ENCODE results near the gene RFTN1. TPM values are rescaled to one million over a fixed set of nuclear protein-coding genes. Genes with fewer than 3 reads are reported as not detected.

The RFTN1 gene
- total and polyA plus RNA-seq, 2 experiments from 2014 or later, result 3.3 to 7.2 TPM

DNA sequence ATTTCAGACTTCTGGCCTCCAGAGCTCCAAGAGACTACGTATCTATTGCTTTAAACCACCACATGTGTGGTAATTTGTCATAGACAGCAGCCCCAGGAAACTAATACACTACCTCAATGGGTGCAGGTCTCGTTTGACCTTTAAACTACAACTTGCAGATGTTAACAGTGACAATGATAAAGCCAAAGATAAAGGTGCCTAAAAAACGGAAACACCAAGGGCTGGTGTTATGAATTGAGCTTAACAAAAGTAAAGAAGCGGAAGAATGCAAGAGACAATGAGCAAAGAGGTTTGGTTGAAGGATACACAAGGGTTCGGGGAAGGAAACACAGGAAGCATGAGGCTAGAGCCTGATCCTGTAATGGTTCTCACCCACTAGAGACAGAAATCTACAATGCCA lies 50.8 kb downstream of the RFTN1 start:
- no peaks in the 10 kb centered on the region for H3K9me3 Mint-ChIP-seq
- no peak overlapping the region for H3K4me3 Mint-ChIP-seq
- no peak overlapping the region for H3K27ac Mint-ChIP-seq
- no peaks in the 10 kb centered on the region for H3K27me3 ChIP-seq (ENCODE audit: insufficient read depth)
- no peak overlapping the region for H3K4me2 ChIP-seq
- no peak overlapping the region for H2AFZ ChIP-seq
- H3K4me1 Mint-ChIP-seq, result peaks cover 6% of the 10 kb centered on the region
- no peak for TF ChIP-seq JUNB (IDR thresholded peaks at IDR 0.05; ENCODE audit: unreplicated experiment)
- TF ChIP-seq, protein P1, sequence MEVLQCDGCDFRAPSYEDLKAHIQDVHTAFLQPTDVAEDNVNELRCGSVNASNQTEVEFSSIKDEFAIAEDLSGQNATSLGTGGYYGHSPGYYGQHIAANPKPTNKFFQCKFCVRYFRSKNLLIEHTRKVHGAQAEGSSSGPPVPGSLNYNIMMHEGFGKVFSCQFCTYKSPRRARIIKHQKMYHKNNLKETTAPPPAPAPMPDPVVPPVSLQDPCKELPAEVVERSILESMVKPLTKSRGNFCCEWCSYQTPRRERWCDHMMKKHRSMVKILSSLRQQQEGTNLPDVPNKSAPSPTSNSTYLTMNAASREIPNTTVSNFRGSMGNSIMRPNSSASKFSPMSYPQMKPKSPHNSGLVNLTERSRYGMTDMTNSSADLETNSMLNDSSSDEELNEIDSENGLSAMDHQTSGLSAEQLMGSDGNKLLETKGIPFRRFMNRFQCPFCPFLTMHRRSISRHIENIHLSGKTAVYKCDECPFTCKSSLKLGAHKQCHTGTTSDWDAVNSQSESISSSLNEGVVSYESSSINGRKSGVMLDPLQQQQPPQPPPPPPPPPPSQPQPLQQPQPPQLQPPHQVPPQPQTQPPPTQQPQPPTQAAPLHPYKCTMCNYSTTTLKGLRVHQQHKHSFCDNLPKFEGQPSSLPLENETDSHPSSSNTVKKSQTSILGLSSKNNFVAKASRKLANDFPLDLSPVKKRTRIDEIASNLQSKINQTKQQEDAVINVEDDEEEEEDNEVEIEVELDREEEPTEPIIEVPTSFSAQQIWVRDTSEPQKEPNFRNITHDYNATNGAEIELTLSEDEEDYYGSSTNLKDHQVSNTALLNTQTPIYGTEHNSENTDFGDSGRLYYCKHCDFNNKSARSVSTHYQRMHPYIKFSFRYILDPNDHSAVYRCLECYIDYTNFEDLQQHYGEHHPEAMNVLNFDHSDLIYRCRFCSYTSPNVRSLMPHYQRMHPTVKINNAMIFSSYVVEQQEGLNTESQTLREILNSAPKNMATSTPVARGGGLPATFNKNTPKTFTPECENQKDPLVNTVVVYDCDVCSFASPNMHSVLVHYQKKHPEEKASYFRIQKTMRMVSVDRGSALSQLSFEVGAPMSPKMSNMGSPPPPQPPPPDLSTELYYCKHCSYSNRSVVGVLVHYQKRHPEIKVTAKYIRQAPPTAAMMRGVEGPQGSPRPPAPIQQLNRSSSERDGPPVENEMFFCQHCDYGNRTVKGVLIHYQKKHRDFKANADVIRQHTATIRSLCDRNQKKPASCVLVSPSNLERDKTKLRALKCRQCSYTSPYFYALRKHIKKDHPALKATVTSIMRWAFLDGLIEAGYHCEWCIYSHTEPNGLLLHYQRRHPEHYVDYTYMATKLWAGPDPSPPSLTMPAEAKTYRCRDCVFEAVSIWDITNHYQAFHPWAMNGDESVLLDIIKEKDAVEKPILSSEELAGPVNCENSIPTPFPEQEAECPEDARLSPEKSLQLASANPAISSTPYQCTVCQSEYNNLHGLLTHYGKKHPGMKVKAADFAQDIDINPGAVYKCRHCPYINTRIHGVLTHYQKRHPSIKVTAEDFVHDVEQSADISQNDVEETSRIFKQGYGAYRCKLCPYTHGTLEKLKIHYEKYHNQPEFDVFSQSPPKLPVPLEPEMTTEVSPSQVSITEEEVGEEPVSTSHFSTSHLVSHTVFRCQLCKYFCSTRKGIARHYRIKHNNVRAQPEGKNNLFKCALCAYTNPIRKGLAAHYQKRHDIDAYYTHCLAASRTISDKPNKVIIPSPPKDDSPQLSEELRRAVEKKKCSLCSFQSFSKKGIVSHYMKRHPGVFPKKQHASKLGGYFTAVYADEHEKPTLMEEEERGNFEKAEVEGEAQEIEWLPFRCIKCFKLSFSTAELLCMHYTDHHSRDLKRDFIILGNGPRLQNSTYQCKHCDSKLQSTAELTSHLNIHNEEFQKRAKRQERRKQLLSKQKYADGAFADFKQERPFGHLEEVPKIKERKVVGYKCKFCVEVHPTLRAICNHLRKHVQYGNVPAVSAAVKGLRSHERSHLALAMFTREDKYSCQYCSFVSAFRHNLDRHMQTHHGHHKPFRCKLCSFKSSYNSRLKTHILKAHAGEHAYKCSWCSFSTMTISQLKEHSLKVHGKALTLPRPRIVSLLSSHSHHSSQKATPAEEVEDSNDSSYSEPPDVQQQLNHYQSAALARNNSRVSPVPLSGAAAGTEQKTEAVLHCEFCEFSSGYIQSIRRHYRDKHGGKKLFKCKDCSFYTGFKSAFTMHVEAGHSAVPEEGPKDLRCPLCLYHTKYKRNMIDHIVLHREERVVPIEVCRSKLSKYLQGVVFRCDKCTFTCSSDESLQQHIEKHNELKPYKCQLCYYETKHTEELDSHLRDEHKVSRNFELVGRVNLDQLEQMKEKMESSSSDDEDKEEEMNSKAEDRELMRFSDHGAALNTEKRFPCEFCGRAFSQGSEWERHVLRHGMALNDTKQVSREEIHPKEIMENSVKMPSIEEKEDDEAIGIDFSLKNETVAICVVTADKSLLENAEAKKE (CRISPR knock-in tag; IDR thresholded peaks at IDR 0.05), result no peak
- no peak for TF ChIP-seq POLR2AphosphoS5 (IDR thresholded peaks at IDR 0.05; ENCODE audit: low read depth)
- TF ChIP-seq EZH2phosphoT487 (IDR thresholded peaks at IDR 0.05; ENCODE audit: unreplicated experiment), result no peak
- no peak for TF ChIP-seq STAT1 (IDR thresholded peaks at IDR 0.05; ENCODE audit: unreplicated experiment)
- TF ChIP-seq CREB1 (CRISPR knock-in tag; IDR thresholded peaks at IDR 0.05; ENCODE audit: low read depth), result no peak
- TF ChIP-seq, protein P2, sequence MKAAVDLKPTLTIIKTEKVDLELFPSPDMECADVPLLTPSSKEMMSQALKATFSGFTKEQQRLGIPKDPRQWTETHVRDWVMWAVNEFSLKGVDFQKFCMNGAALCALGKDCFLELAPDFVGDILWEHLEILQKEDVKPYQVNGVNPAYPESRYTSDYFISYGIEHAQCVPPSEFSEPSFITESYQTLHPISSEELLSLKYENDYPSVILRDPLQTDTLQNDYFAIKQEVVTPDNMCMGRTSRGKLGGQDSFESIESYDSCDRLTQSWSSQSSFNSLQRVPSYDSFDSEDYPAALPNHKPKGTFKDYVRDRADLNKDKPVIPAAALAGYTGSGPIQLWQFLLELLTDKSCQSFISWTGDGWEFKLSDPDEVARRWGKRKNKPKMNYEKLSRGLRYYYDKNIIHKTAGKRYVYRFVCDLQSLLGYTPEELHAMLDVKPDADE (IDR thresholded peaks at IDR 0.05), result no peak
- TF ChIP-seq, protein P3, sequence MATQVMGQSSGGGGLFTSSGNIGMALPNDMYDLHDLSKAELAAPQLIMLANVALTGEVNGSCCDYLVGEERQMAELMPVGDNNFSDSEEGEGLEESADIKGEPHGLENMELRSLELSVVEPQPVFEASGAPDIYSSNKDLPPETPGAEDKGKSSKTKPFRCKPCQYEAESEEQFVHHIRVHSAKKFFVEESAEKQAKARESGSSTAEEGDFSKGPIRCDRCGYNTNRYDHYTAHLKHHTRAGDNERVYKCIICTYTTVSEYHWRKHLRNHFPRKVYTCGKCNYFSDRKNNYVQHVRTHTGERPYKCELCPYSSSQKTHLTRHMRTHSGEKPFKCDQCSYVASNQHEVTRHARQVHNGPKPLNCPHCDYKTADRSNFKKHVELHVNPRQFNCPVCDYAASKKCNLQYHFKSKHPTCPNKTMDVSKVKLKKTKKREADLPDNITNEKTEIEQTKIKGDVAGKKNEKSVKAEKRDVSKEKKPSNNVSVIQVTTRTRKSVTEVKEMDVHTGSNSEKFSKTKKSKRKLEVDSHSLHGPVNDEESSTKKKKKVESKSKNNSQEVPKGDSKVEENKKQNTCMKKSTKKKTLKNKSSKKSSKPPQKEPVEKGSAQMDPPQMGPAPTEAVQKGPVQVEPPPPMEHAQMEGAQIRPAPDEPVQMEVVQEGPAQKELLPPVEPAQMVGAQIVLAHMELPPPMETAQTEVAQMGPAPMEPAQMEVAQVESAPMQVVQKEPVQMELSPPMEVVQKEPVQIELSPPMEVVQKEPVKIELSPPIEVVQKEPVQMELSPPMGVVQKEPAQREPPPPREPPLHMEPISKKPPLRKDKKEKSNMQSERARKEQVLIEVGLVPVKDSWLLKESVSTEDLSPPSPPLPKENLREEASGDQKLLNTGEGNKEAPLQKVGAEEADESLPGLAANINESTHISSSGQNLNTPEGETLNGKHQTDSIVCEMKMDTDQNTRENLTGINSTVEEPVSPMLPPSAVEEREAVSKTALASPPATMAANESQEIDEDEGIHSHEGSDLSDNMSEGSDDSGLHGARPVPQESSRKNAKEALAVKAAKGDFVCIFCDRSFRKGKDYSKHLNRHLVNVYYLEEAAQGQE (IDR thresholded peaks at IDR 0.05; ENCODE audit: unreplicated experiment), result no peak
- TF ChIP-seq ZNF114 (CRISPR knock-in tag; IDR thresholded peaks at IDR 0.05), result no peak
- TF ChIP-seq, protein P4, sequence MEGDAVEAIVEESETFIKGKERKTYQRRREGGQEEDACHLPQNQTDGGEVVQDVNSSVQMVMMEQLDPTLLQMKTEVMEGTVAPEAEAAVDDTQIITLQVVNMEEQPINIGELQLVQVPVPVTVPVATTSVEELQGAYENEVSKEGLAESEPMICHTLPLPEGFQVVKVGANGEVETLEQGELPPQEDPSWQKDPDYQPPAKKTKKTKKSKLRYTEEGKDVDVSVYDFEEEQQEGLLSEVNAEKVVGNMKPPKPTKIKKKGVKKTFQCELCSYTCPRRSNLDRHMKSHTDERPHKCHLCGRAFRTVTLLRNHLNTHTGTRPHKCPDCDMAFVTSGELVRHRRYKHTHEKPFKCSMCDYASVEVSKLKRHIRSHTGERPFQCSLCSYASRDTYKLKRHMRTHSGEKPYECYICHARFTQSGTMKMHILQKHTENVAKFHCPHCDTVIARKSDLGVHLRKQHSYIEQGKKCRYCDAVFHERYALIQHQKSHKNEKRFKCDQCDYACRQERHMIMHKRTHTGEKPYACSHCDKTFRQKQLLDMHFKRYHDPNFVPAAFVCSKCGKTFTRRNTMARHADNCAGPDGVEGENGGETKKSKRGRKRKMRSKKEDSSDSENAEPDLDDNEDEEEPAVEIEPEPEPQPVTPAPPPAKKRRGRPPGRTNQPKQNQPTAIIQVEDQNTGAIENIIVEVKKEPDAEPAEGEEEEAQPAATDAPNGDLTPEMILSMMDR (conservative IDR thresholded peaks at IDR 0.05; ENCODE audit: low read depth in 2 of 2), result no peak
- no peak for TF ChIP-seq NANOG (IDR thresholded peaks at IDR 0.05; ENCODE audit: borderline replicate concordance)
- H3K9me2 ChIP-seq (ENCODE audit: insufficient read depth), result no peaks in the 10 kb centered on the region
- no peaks in the 10 kb centered on the region for H4K20me1 ChIP-seq (replicated peaks; ENCODE audit: insufficient read depth)
- no peaks in the 10 kb centered on the region for H3K79me2 ChIP-seq (replicated peaks; ENCODE audit: insufficient read depth)
- H3F3A ChIP-seq (replicated peaks; ENCODE audit: low read depth), result no peaks in the 10 kb centered on the region
- H3K27me3 Mint-ChIP-seq (ENCODE audit: insufficient read depth, low read depth, poor library complexity), result peaks cover 4% of the 10 kb centered on the region
- ATAC-seq (no peak), DNase-seq (ENCODE audit: low spot score) (no peak)
- H3K27ac ChIP-seq (ENCODE audit: low read depth), result no peak overlapping the region
- no peaks in the 10 kb centered on the region for H3K36me3 ChIP-seq (ENCODE audit: insufficient read depth)
- H3K4me1 ChIP-seq (ENCODE audit: insufficient read depth), result peaks cover 5% of the 10 kb centered on the region
- H3K4me3 ChIP-seq, result no peak overlapping the region
- no peaks in the 10 kb centered on the region for H3K36me3 Mint-ChIP-seq (ENCODE audit: low read depth)

Data from GM23338 (cell line).